ENCODE data around the gene CPEB3.
"Not testable (repeated sequence)": the region's sequence is repeated elsewhere in the genome, so short reads cannot be mapped to it uniquely, and the experiment has no call there.

CPEB3 gene

DNA sequence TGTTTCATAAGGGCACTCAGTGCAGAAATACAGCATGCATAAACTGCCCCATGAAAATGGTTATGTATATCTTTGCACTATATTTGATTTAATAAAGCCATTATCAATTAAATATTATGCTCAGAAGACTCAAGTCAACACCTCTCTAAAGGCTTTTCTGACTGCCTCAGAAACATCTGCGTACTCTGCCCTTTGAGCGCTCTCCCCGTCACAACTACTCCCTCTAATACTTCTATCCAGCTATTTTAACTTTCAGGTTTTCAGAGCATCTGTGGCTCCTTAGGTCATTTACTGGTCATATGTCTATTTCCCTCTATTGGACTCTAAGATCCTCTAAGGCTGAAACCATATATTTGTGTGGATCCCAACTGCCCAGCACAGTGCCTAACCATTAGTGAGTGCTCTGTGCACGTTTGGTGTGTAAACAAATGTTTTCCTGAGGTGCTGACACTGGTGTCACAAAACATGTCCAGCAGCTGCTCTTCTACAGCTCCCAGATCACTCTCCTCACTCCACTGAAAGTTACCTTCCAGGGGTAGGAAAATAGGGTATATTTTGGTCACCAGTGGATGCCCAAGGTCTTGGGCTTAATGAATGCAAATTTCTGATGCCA lies 188.2 kb downstream of the CPEB3 start:
- no peak for DNase-seq (ENCODE audit: low spot score)

- no peak for DNase-seq (ENCODE audit: low spot score)
Observed at GRCh38 chr10:92094960-92095359, 195.9 kb downstream of the CPEB3 start.

DNA sequence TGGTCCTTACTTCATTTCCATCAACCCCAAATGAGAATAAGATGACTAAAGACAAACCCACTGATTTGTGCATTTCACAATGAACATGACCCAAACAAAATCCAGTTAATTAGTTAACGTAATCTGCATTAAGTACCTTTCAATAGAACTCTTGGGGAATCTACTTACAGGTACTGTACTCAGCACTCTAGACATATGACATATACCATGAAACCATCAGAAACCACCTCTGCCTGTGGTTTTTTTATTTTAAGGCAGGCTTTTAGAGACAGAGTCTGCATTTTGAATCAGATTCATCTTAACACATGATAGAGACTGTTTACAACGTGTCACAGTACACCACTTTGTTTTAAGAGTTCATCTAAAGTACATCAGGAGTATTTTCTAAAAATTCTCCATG lies 198.9 kb downstream of the CPEB3 start:
- no peak for DNase-seq (ENCODE audit: low spot score)

DNA sequence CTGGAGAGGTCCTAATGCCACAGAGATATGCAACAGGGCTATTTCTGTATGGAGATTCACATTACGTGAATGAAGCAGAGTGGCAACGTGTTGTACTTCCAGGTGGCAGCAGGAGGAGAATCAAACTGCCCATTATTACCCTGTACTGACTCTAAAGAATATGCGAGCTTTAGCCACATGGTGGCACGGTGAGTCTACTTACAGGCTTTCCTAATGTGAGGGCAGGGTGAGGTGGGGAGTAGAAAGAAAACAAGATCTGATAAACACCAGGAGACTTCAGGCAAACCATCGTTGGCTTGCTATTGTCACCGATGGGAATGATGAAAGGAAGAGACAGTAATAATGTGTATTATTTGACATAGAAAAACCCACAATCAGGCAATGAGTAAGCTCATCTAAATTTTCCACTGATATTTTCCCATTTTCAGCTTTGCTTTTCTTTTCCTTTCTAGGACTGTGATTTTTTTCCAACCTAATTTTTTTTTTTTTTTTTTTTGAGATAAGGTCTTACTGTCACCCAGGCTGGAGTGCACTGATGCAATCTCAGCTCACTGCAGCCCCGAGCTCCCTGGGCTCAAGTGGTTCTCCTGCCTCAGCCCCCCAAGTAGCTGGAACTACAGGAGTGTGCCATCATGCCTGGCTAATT lies 203.0 kb downstream of the CPEB3 start:
- peak; percentile 78 for DNase-seq (ENCODE audit: low spot score)

GRCh38 chr10:92082583-92083280 lies 208.1 kb downstream of the CPEB3 start:
- no peak for DNase-seq (ENCODE audit: low spot score)

DNA sequence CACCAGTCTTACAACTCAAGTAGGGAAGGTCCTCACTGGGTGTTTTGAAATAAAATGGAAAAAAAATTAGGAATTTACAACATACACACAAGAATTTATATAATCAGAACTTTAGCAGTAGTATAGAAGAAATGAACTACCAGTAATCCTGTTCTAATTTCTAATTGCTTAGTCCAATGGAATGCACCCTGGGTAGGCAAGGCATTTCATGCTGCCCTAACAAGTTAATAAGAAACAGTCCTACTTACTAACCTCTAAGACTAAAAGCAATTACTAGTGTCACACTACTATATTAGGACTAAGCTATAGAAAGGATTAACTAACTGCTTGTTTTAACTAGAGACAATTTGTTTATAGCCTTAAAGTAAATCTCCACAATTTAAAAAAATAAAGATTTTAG lies 209.2 kb downstream of the CPEB3 start:
- no peak for DNase-seq (ENCODE audit: low spot score)

- DNase-seq (ENCODE audit: low spot score), result no peak
Observed at GRCh38 chr10:92080244-92080643, 210.6 kb downstream of the CPEB3 start.

GRCh38 chr10:92079003-92079402 lies 211.9 kb downstream of the CPEB3 start:
- DNase-seq (ENCODE audit: low spot score), result no peak

DNA sequence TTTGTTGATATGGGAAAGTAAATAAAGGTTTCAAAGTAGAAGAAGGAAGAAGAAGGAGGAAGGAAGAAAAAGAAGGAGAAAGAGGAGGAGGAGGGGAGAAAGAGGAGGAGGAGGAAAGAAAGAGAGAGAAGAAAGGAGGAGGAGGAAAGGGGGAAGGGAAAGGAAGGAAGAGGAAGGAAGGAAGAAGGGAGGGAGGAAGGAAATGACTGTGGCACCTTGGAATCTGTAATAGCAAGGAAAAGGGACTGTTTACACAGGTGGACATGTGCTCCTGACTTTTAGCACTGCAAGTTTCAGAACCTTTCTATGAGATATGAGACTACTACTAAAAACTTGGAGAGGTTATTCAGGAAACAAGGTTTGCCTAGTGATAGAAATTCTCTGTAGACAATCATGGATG lies 214.2 kb downstream of the CPEB3 start:
- no peak for DNase-seq (ENCODE audit: low spot score)

- no peak for DNase-seq (ENCODE audit: low spot score)
Observed at GRCh38 chr10:92075829-92076228, 215.0 kb downstream of the CPEB3 start.

DNA sequence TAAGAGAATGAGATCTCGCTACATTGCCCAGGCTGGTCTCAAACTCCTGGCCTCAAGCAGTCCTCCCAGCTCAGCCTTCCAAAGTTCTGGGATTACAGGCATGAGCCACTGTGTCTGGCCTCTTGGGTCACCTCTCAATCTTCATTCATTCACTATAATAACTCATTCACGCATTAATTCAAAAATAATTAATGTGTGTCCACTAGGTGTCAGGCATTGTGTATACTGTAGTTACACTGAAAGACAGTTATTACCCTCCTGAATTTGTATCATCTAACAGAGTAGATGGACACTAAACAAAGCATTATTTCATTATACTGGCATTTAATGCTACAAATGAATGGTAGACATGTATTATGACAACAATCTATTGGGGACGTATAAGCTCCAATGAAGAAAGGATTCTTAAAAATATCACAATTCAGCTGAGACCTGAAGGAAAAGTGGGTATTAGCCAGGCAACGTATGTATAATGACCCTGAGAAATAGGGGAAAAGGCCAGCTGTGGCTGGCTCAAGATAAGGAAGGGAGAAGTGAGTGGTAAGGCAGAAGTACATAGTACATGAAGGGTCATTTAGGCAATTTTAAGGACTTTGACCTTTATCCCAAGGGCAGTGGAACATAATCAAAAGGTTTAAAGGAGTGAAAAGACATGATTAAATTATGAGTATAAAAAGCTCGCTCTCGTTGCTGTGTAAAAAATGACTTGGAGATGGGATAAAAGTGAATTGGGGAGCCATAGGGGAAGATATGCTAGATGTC lies 216.6 kb downstream of the CPEB3 start:
- peak; percentile 16 for DNase-seq (ENCODE audit: low spot score)

- no peak for DNase-seq (ENCODE audit: low spot score)
Observed at GRCh38 chr10:92068900-92069299, 222.0 kb downstream of the CPEB3 start.

GRCh38 chr10:92066386-92066785 lies 224.5 kb downstream of the CPEB3 start:
- no peak for DNase-seq (ENCODE audit: low spot score)

- no peak for DNase-seq (ENCODE audit: low spot score)
Observed at GRCh38 chr10:92064506-92064905, 226.4 kb downstream of the CPEB3 start.

- no peak for DNase-seq (ENCODE audit: low spot score)
Observed at GRCh38 chr10:92062273-92062672, 228.6 kb downstream of the CPEB3 start.

DNA sequence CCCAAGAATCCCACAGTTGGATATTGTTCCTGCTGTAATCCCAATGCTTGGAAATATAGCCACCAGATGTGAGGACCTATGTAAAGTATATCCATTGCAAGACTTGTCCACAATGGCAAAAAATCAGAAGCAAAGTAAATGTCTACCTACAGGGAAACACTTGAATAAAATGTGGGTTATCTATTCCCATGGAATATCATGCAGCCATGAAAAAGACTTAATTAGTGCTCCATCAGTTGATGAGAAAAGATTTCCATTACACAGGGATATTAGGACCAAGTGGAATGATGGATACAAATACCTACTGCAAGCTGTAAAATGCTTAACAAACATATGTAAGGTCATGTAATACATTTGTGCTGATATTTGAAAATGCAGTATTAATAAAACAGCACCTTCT lies 236.1 kb downstream of the CPEB3 start:
- no peak for DNase-seq (ENCODE audit: low spot score)

- no peak for DNase-seq (ENCODE audit: low spot score)
Observed at GRCh38 chr10:92052741-92053140, 238.1 kb downstream of the CPEB3 start.

DNA sequence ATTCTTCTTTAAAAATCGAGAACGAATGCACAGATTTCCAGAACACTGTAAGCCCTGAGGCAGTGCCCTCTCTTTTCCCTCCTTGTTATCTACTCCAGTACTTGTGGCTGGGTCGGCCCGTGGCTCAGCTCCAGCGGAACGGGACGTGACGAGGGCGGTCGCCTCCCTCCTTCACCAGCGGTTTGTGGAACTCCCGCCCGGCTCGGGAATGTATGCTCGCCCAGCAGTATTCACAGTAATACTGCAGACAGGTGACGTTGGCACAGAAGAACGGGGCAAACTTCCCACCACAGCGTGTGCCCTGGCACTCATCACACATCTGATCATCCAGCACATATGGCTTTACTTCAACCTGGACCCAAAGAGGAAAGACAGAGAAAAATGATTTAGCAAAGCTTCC lies 238.8 kb downstream of the CPEB3 start:
- DNase-seq (ENCODE audit: low spot score), result no peak

DNA sequence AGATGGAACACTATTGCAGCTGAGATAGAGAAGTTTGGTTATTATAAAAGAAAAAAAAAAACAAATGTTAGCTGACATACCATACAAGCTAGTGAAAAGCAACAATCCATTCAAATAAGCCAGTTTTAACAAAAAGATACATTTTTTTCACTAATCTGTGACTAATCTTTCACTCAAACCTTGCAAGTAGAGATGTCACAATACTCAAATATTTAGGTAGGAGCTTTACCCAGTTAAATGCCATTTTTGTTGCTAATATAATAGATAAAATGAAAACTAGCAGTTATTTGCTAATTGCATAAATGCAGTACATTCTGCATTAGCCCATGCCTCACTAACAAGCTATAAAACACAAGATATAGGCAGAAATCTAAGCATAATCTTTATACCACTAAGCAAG lies 243.7 kb downstream of the CPEB3 start:
- no peak for DNase-seq (ENCODE audit: low spot score)

DNA sequence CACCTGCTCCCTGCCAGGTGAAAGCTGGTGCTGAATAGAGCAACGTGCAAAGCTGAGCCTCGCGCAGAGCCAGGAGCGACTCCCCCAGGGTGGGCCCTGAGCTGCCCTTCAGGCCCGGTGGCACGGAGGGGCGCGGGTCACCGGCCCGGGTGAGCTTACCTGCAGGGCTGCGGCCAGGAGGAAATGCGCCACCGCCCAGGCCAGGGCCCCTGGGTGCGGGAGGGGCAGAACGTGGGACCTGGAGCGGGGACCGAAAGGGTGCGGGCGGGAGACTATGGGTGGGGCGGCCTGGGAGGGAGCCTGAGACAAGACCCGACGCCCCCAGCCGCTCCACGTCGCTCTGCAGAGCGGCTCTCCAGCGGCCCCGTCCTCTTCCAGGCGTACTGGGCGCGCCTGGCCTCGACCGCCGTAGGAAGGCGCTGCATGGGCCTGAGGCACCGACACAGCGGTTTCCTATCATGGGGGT lies 245.2 kb downstream of the CPEB3 start:
- no peak for DNase-seq (ENCODE audit: low spot score)

GRCh38 chr10:92042541-92042940 lies 248.3 kb downstream of the CPEB3 start:
- no peak for DNase-seq (ENCODE audit: low spot score)

GRCh38 chr10:92038949-92039348 lies 251.9 kb downstream of the CPEB3 start:
- no peak for DNase-seq (ENCODE audit: low spot score)

DNA sequence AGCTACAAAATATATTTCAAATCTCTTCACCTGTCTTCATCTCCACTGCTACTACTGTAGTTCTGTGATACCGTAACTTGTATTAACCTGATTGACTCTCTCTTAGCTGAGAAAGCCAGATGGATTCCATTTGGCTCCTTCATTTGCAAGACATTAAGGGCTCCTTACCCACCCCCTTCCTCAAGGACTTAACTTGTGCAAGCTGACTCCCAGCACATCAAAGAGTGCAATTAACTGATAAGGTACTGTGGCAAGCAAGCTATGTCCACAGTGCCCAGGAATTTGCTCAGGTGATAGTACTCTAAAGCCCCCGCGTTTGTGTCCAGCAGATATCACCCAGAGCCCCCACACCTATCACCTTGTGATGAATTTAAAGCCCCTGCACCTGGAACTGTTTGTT lies 257.8 kb downstream of the CPEB3 start:
- DNase-seq (ENCODE audit: low spot score), result not testable (repeated sequence)
